ENCODE measurements around the gene TIMM22.

The TIMM22 gene

GRCh38 chr17:1027044-1027443 is 30.1 kb downstream of the TIMM22 start:
- TF ChIP-seq FOXP2 (optimal IDR thresholded peaks at IDR 0.05; ENCODE audit: borderline replicate concordance, extremely low read depth, extremely low read length, insufficient read depth) (no peak), POLR2AphosphoS5 (IDR thresholded peaks at IDR 0.05; ENCODE audit: low read depth, low read length) (no peak), REST (IDR thresholded peaks at IDR 0.05; ENCODE audit: insufficient read depth in 1 of 2, low read depth in 2 of 2, low read length in 2 of 2) (no peak), SIN3A (IDR thresholded peaks at IDR 0.05; ENCODE audit: borderline replicate concordance, insufficient read depth, low read length) (no peak), TAF1 (IDR thresholded peaks at IDR 0.05; ENCODE audit: borderline replicate concordance, insufficient read depth, low read length) (no peak)

GRCh38 chr17:1029196-1029921 is 32.4 kb downstream of the TIMM22 start:
- TF ChIP-seq FOXP2 (optimal IDR thresholded peaks at IDR 0.05; ENCODE audit: borderline replicate concordance, extremely low read depth, extremely low read length, insufficient read depth) (no peak), SIN3A (IDR thresholded peaks at IDR 0.05; ENCODE audit: borderline replicate concordance, insufficient read depth, low read length) (no peak), REST (IDR thresholded peaks at IDR 0.05; ENCODE audit: insufficient read depth in 1 of 2, low read depth in 2 of 2, low read length in 2 of 2) (no peak), POLR2AphosphoS5 (IDR thresholded peaks at IDR 0.05; ENCODE audit: low read depth, low read length) (no peak), TAF1 (IDR thresholded peaks at IDR 0.05; ENCODE audit: borderline replicate concordance, insufficient read depth, low read length) (no peak)

GRCh38 chr17:1029922-1030644 is 33.2 kb downstream of the TIMM22 start:
- TF ChIP-seq SIN3A (IDR thresholded peaks at IDR 0.05; ENCODE audit: borderline replicate concordance, insufficient read depth, low read length) (no peak), TAF1 (IDR thresholded peaks at IDR 0.05; ENCODE audit: borderline replicate concordance, insufficient read depth, low read length) (no peak), REST (IDR thresholded peaks at IDR 0.05; ENCODE audit: insufficient read depth in 1 of 2, low read depth in 2 of 2, low read length in 2 of 2) (no peak), POLR2AphosphoS5 (IDR thresholded peaks at IDR 0.05; ENCODE audit: low read depth, low read length) (no peak), FOXP2 (optimal IDR thresholded peaks at IDR 0.05; ENCODE audit: borderline replicate concordance, extremely low read depth, extremely low read length, insufficient read depth) (no peak)

GRCh38 chr17:1030684-1031532 is 34.0 kb downstream of the TIMM22 start:
- TF ChIP-seq POLR2AphosphoS5 (IDR thresholded peaks at IDR 0.05; ENCODE audit: low read depth, low read length) (no peak), SIN3A (IDR thresholded peaks at IDR 0.05; ENCODE audit: borderline replicate concordance, insufficient read depth, low read length) (no peak), REST (IDR thresholded peaks at IDR 0.05; ENCODE audit: insufficient read depth in 1 of 2, low read depth in 2 of 2, low read length in 2 of 2) (no peak), TAF1 (IDR thresholded peaks at IDR 0.05; ENCODE audit: borderline replicate concordance, insufficient read depth, low read length) (no peak), FOXP2 (optimal IDR thresholded peaks at IDR 0.05; ENCODE audit: borderline replicate concordance, extremely low read depth, extremely low read length, insufficient read depth) (no peak)
